Activated T-helper 9 cell treated with anti-CD3 and anti-CD28 coated beads, Interleukin-2, amount 50 U/mL, for 16 hours (primary cell): ENCODE measurements around the gene LTV1.
"Not testable (repeated sequence)": the region's sequence is repeated elsewhere in the genome, so short reads cannot be mapped to it uniquely, and the experiment has no call there.

Source experiments
- DNase-seq: peaks from one replicate; pipeline ENCODE4 v3.0.0-alpha.2; 2020; ENCODE audit warnings: low read depth

Gene LTV1

DNA sequence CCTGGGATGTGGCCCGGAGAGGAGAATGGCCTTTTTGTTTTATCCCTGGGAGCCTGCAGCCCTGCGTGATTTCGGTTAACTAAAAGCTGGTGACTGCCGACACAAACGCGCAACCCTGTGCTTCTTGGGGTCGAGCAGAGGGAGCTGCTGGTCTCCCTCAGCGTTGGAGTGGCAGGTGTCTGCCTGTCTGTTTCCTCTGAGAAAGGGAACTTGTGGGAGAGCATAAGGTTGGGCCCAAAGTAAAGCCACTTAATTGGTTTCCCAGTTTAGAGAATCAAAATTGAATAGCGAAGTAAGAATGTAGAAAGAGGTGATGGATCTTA, 500 bp downstream of the LTV1 start:
- no peak for DNase-seq

DNA sequence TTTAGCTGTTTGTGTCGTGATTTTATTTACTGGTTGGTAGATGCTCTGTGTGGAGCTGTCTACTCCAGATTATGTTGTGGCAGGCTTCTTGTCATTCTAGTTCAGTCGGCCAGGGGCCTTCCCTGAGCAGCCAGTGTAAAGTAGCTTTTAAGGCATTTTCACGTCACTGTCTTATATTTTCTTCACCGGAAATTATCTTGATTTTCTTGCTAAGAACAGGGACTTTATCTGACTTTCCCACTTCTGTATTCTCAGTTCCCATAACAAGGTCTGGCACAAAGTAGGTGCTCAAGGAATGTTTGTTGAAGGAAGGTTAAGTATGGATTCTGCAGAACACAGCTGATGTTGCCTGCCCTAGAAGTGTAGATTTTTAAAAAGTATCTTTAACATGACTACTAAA, 868 bp downstream of the LTV1 start:
- no peak for DNase-seq

- DNase-seq, result no peak
Observed at GRCh38 chr6:143845033-143845432, 1.9 kb downstream of the LTV1 start.

DNA sequence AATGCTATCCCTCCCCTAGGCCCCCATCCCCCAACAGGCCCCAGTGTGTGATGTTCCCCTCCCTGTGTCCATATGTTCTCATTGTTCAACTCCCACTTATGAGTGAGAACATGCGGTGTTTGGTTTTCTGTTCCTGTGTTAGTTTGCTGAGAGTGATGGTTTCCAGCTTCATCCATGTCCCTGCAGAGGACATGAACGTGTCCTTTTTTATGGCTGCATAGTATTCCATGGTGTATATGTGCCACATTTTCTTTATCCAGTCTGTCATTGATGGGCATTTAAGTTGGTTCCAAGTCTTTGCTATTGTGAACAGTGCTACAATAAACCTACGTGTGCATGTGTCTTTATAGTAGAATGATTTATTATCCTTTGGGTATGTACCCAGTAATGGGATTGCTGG, 8.6 kb downstream of the LTV1 start:
- DNase-seq, result not testable (repeated sequence)

- not testable (repeated sequence) for DNase-seq
Observed at GRCh38 chr6:143855057-143855456, 11.9 kb downstream of the LTV1 start.

GRCh38 chr6:143856762-143857161, 13.6 kb downstream of the LTV1 start:
- DNase-seq, result not testable (repeated sequence)

- DNase-seq, result no peak
Observed at GRCh38 chr6:143857651-143858050, 14.5 kb downstream of the LTV1 start.

- no peak for DNase-seq
Observed at GRCh38 chr6:143859891-143860660, 16.9 kb downstream of the LTV1 start.

GRCh38 chr6:143863771-143864170, 20.6 kb downstream of the LTV1 start:
- DNase-seq, result no peak

- DNase-seq, result no peak
Observed at GRCh38 chr6:143864234-143864633, 21.1 kb downstream of the LTV1 start, which contains the start of gene ZC2HC1B. Gene ZC2HC1B (plus strand): TSS chr6:143864474. CDS start chr6:143864540, 66 bp downstream.

- DNase-seq, result no peak
Observed at GRCh38 chr6:143867236-143867635, 24.1 kb downstream of the LTV1 start.

GRCh38 chr6:143868808-143869207, 25.7 kb downstream of the LTV1 start:
- DNase-seq, result not testable (repeated sequence)

DNA sequence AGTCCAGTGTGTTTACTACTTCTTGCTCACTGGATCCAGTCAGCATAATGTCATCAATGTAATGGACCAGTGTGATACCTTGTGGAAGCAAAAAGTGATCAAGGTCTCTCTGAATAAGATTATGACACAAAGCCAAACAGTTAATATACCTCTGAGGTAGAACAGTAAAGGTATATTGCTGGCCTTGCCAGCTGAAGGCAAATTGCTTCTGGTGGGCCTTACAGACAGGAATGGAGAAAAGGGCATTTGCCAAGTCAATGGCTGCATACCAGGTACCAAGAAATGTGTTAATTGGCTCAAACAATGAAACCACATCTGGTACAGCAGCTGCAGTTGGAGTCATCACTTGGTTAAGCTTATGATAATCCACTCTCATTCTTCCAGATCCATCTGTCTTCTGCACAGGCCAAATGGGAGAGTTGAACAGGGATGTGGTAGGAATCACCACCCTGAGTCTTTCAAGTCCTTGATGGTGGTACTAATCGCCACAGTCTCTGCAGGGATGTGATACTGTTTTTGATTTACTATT, 28.1 kb downstream of the LTV1 start:
- DNase-seq, result not testable (repeated sequence)

GRCh38 chr6:143872201-143872600, 29.1 kb downstream of the LTV1 start:
- no peak for DNase-seq

DNA sequence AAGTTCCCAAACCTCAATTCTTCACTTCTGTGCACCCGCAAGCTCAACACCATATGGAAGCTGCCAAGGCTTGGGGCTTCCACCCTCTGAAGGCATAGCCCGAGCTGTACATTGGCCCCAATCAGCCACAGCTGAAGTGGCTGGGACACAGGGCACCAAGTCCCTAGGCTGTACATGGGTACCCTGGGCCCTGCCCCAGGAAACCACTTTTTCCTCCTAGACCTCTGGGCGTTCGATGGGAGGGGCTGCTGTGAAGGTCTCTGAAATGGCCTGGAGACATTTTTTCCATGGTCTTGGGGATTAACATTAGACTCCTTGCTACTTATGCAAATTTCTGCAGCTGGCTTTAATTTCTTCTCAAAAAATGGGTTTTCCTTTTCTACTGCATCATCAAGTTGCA, 30.5 kb downstream of the LTV1 start:
- DNase-seq, result not testable (repeated sequence)

GRCh38 chr6:143874503-143874902, 31.4 kb downstream of the LTV1 start:
- DNase-seq, result not testable (repeated sequence)

GRCh38 chr6:143877584-143878271, 34.6 kb downstream of the LTV1 start:
- no peak for DNase-seq

- DNase-seq, result no peak
Observed at GRCh38 chr6:143878272-143878760, 35.2 kb downstream of the LTV1 start.

GRCh38 chr6:143880412-143880811, 37.3 kb downstream of the LTV1 start:
- no peak for DNase-seq

- DNase-seq, result no peak
Observed at GRCh38 chr6:143882401-143882930, 39.3 kb downstream of the LTV1 start.

GRCh38 chr6:143884216-143884900, 41.2 kb downstream of the LTV1 start:
- DNase-seq, result no peak

- no peak for DNase-seq
Observed at GRCh38 chr6:143885116-143885515, 42.0 kb downstream of the LTV1 start.
